Vagina (tissue), 2 donors: ENCODE data around the gene CFAP97D1.

Experiments
- POLR2AphosphoS5 ChIP-seq, 2 donors: sonication (generic); formaldehyde crosslinking; IDR thresholded peaks; one replicate each; pipeline ENCODE4 v1.9.0; 2017; ENCODE audit warnings: antibody characterized with exemption in 2 of 2, mild to moderate bottlenecking in 2 of 2, low read depth in 1 of 2; ENCODE audit not compliant: insufficient read depth in 1 of 2
- TF ChIP-seq, protein P1 (sequence below), 3 experiments: fragments of 450-650 bp in 2 of 3; fragments of 200-600 bp in 1 of 3; sonication (generic) in 1 of 3; IDR thresholded peaks; one replicate each; pipeline ENCODE4 v1.5.1; 2017 to 2019; ENCODE audit warnings: antibody characterized with exemption in 3 of 3, mild to moderate bottlenecking in 2 of 3, moderate library complexity in 2 of 3

DNA sequence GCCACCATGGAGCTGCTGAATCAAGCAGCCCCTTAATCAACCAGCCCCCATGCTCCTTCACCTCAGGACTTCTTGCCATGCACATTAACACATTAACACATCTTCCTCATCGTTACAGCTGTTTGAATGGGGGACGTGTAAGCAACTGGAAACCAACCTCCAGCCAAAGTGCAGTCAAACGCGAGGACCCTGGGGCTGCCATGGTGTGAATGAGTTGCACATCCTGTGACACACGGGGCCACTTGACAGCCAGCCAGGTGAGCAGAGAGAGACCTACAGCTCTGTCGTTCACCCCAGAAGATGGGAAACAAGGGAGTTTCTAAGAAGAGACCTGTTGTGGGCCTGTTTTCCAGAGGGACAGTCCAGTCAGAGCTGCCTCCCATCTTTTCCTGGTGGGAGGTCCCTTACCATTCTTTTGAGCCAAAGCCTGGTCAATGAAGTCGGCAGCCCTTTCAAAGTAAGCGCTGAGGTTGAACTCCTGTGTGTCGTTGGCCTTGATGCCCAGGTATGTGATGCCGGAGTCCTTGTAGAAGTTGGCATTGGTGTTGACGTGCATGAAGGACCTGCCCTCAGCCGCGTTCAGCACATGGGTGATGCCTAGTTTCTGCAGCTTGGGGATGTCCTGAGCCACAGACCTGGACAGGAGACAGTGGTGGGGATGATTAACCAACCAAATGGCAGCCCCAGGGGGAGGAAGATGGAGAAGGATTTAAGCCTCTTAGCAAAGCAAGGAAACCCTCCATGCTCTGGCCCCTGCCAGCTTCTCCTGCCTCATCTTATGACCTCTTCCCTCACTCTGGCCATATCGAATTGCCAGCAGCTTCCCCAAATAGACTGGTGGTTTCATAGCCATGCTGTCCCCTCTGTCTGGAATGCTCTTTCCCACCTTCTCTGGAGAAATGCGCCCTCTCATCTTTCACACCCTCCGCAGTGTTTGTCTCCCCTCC lies 5.7 kb upstream of the CFAP97D1 start:
- no peak for TF ChIP-seq POLR2AphosphoS5 (IDR thresholded peaks at IDR 0.05; ENCODE audit: insufficient read depth in 1 of 2, low read depth in 1 of 2)
- TF ChIP-seq, protein P1, sequence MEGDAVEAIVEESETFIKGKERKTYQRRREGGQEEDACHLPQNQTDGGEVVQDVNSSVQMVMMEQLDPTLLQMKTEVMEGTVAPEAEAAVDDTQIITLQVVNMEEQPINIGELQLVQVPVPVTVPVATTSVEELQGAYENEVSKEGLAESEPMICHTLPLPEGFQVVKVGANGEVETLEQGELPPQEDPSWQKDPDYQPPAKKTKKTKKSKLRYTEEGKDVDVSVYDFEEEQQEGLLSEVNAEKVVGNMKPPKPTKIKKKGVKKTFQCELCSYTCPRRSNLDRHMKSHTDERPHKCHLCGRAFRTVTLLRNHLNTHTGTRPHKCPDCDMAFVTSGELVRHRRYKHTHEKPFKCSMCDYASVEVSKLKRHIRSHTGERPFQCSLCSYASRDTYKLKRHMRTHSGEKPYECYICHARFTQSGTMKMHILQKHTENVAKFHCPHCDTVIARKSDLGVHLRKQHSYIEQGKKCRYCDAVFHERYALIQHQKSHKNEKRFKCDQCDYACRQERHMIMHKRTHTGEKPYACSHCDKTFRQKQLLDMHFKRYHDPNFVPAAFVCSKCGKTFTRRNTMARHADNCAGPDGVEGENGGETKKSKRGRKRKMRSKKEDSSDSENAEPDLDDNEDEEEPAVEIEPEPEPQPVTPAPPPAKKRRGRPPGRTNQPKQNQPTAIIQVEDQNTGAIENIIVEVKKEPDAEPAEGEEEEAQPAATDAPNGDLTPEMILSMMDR (IDR thresholded peaks at IDR 0.05), result no peak
